Measurements from ENCODE around the gene CUEDC1.

GRCh38 chr17:57908278-57908677 lies 46.9 kb downstream of the CUEDC1 start:
- TF ChIP-seq CTCF (IDR thresholded peaks at IDR 0.05) (no peak), EP300 (IDR thresholded peaks at IDR 0.05; ENCODE audit: low read depth) (no peak)

Data from transverse colon (tissue), 3 donors.